Pons (tissue), 1 donor: ENCODE measurements around the gene HIVEP3.
A peak's percentile ranks its signal among the peaks of the same experiment; 100 is the strongest.

Experiments used
- DNase-seq: peaks from one replicate; pipeline ENCODE4 v3.0.0-alpha.2; 2016; ENCODE audit warnings: low spot score

The HIVEP3 gene

DNA sequence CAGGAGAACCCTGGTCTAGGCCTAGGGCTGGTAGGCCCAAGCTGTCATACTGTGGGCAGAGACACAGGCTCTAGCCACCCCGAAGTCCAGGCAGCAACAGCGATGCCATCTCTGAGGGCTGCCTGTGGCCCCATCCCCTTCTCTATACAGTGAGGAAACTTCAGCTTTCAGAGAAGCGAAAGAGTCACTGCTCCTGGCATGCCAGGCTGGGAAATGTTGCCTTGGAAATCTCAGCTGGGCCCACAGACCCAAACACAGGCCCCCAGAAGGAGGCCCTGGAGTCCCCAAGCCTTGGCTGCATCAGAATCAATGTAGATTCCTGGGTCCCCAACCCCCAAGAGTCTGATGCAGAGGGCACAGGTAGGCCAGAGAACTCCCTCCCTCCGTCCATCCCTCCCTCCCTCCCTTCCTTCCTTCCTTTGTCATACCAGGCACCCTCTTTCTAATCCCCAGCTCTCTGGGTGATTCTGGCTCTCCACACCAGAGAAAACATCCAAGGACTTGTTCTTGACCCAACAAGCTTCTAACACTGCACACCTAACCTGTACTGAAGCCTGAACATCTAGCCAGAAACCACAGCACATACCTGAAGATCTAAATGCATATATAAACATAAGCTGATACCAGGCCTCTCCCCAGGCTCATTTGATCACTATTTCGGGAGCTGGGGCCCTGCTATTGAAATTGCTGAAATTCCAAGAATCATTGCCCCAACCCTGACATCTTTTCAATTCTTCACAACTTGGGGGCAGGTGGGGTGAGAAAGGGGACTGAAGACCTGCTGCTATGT, 291.0 kb downstream of the HIVEP3 start:
- no peak for DNase-seq

DNA sequence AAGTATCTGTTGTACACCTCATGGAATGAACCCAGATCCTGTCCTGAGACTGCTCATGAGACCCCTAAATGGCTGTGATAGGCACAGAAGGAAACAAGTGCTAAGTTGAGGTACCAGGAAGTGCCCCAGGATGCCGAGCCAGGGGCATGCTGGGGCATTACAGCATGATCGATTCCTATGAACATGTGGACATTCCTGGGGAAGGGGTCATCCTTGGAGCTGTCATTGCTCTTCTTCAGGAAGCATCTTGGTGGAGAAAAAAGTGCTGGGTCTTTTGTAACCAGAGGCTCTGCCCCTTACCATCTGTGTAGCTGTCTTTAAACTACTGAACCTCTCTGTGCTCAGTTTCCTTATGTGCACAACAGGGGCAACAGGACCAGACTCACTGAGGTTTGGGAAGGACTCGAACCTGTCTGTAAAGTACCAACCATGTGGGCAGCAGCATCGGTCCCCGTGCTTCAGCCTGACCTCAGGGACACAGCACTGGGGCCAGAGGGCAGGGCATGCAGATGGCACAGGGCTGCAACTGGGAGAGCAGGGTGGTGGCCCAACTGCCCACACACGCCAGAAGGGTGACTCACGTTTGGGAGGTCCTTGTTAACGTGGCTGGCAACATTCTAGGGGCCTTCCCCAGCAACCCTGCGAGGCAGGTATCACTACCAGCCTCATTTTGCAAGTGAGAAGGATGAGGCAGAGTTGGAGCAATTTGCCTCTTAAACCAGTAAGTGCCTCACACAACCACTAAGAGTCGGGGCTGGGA, 291.9 kb downstream of the HIVEP3 start:
- DNase-seq: no peak

GRCh38 chr1:41626146-41626545, 292.6 kb downstream of the HIVEP3 start:
- no peak for DNase-seq

DNA sequence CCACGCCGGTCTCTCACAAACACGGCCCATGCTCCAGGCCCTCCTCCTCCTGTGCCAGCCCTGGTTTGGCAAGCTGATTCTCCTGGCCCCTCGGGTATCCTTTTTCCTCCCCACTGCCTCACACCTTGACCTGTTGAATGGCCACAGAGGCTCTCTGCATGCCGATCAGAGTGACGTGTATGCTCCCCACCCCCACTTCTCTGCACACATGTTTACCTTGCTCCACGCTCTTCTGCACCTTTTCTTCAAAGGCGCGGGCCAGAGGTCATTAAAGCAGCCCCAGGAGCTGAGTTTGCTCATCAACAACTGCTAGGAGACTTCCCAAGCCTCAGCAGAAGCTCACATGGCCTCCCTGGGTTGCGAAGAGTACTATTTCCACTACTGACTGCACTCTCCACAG, 295.0 kb downstream of the HIVEP3 start:
- no peak for DNase-seq

- no peak for DNase-seq
Observed at GRCh38 chr1:41622859-41623732, 295.6 kb downstream of the HIVEP3 start.

DNA sequence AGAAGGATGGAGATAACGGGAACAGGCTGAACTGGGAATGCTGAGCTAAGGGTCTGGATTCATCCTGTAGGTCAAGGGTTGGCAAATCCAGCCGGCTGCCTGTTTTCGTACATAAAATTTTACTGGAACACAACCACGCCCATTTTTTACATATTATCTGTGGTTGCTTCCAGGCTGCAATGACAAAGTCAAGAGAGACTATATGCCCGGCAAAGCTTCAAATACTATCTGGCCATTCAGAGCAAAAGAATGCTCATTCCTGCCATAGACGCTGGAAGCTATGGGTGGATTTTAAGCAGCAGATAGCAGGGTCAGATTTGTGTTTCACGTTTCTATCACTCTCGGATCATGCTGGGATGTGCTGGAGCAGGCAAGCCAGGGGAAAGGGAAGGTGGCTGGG, 296.3 kb downstream of the HIVEP3 start:
- DNase-seq: no peak

DNA sequence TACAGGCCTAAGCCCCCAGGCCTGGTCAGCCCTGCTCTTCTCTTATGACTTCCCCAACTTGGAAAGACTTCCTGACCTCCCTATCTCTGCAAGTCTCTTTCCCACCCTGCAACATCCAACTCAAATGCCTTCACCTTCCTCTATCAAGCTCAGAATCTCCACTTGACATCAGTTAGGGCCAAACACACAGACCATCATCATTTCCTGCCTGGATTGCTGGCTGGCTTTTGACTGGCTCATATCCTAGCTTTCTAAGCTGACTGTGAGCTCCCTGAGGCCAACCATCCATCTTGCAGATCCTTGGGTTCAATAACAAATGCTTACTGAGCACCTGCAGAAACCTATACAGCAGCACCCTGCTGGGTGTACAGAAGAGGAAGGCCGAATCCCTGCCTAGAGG, 296.9 kb downstream of the HIVEP3 start:
- no peak for DNase-seq

GRCh38 chr1:41621256-41621655, 297.5 kb downstream of the HIVEP3 start:
- DNase-seq: no peak

DNA sequence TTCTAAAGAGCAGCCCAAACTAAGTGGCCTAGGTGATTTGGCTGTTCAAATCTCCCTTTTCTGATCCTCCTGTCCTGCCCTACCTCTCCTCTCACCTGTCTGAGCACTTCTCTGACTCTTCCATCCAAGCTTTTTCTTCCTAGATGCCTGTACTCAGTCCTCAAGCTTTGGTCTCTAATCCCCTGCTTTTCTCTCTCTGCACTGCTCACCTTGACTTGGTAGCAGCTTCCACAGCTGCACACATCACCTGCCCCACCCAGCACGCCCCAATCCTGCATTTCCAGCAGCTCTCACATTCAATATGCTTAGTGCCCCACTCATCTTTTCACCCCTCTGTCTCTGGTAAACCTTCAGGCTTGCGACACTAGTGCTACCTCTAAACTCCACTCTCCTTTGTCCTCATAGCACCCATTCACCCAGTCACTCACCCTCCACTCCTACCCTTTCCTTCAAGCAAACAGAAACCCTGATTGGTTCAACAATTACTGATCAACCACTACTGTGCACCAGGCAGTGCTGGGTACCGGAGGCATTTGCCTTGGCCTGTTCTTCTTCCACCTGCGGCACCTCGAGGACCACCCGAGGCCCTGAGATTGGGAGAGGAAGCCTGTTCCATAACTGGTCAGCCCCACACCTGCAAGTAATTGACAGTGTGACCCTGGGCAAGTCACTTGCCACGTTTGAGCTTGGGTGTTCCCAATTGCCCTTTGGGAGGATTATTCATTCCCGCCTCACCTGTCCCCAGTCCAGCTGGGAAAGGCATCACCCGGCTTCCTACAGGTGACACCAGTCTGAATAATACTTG, 298.2 kb downstream of the HIVEP3 start:
- no peak for DNase-seq

- DNase-seq: no peak
Observed at GRCh38 chr1:41619511-41620364, 299.0 kb downstream of the HIVEP3 start.

GRCh38 chr1:41618871-41619270, 299.9 kb downstream of the HIVEP3 start:
- DNase-seq: no peak

- DNase-seq: peak; percentile 98
Observed at GRCh38 chr1:41618066-41618825, 300.5 kb downstream of the HIVEP3 start.

- no peak for DNase-seq
Observed at GRCh38 chr1:41617336-41617735, 301.4 kb downstream of the HIVEP3 start.

DNA sequence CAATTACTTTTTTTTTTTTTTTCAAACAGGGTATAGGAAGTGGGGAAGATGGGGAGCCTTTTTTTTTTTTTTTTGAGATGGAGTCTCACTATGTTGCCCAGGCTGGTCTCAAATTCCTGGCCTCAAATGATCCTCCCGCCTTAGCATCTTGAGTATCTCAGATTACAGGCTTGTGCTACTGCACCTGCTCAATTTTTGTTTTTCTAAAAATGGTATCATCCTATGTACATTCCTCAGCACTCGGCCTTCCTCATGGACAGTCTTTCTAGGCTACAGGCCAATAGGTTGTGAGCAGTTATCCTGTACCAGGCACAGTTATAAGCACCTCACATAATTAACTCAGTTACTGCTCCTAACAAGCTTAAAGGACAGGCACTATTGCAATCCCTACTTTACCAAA, 302.2 kb downstream of the HIVEP3 start:
- DNase-seq: no peak

GRCh38 chr1:41615981-41616380, 302.7 kb downstream of the HIVEP3 start:
- DNase-seq: no peak

DNA sequence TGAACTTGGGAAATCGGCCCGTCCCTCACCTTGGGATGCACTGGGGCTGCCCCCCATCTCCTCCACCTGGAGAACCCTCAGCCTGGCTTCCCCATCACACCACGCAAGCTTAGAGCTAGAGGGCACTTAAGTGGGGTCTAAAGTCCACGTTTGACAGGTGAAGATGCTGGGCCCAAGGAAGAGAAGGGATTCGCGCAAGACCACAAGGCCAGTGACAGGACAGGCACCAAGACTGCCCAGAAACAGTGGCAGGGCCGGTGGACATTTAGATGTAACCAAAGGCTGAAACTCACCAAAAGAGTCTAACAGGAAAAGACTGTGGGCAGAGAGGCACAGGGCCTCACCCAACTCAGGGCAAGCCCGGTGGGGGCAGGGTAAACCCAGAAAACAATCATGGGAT, 303.4 kb downstream of the HIVEP3 start:
- DNase-seq: no peak

GRCh38 chr1:41614818-41615217, 303.9 kb downstream of the HIVEP3 start:
- no peak for DNase-seq

- DNase-seq: no peak
Observed at GRCh38 chr1:41613689-41614574, 304.8 kb downstream of the HIVEP3 start.

GRCh38 chr1:41612953-41613352, 305.8 kb downstream of the HIVEP3 start:
- DNase-seq: no peak
